Fibroblast of villous mesenchyme (primary cell): ENCODE measurements around the gene TAPT1. TPM values are rescaled to one million over a fixed set of nuclear protein-coding genes. Genes with fewer than 3 reads are reported as not detected.
A peak's percentile ranks its signal among the peaks of the same experiment; 100 is the strongest.
"Not testable (repeated sequence)": the region's sequence is repeated elsewhere in the genome, so short reads cannot be mapped to it uniquely, and the experiment has no call there.

Experiments
- DNase-seq: peaks from one replicate; pipeline ENCODE4 v3.0.0-alpha.2; 2010; ENCODE audit warnings: low read depth
- H3K4me3 ChIP-seq: 2 replicates; pipeline ENCODE4 v1.5.1; 2011; ENCODE audit warnings: low read depth, mild to moderate bottlenecking, low read length
- CTCF ChIP-seq: IDR thresholded peaks from 2 replicates; pipeline ENCODE4 v1.5.1; 2012; ENCODE audit warnings: low read depth, mild to moderate bottlenecking, low read length; ENCODE audit not compliant: insufficient read depth
- total RNA-seq: library from RNA; depleted of rRNA; stranded (reverse); fragments of >200 nt; gene quantifications from 2 replicates; pipeline ENCODE4 v1.2.3, GENCODE V29; 2012

Gene TAPT1
- total RNA-seq, 1 donor = 28.5 TPM

- TF ChIP-seq CTCF = no peak
- H3K4me3 ChIP-seq = no peak overlapping the region
- no peak for DNase-seq
Observed at GRCh38 chr4:16203083-16203482, 23.2 kb downstream of the TAPT1 start.

GRCh38 chr4:16202598-16202997 lies 23.7 kb downstream of the TAPT1 start:
- H3K4me3 ChIP-seq = no peak overlapping the region
- no peak for TF ChIP-seq CTCF
- no peak for DNase-seq

GRCh38 chr4:16199093-16199492 lies 27.2 kb downstream of the TAPT1 start:
- peak; percentile 38 for TF ChIP-seq CTCF
- DNase-seq = peak; percentile 46
- no peak overlapping the region for H3K4me3 ChIP-seq

GRCh38 chr4:16197876-16198665 lies 28.2 kb downstream of the TAPT1 start:
- TF ChIP-seq CTCF = no peak
- DNase-seq = no peak
- no peak overlapping the region for H3K4me3 ChIP-seq

- peak overlapping the region; percentile 37 for H3K4me3 ChIP-seq
- TF ChIP-seq CTCF = peak; percentile 52
- DNase-seq = peak; percentile 77
Observed at GRCh38 chr4:16196482-16197393, 29.5 kb downstream of the TAPT1 start.

GRCh38 chr4:16195209-16195608 lies 31.1 kb downstream of the TAPT1 start:
- DNase-seq = no peak
- no peak for TF ChIP-seq CTCF
- H3K4me3 ChIP-seq = no peak overlapping the region

GRCh38 chr4:16194798-16195197 lies 31.5 kb downstream of the TAPT1 start:
- DNase-seq, H3K4me3 ChIP-seq: not testable (repeated sequence)
